ENCODE results near the gene RGS6.

The RGS6 gene

DNA sequence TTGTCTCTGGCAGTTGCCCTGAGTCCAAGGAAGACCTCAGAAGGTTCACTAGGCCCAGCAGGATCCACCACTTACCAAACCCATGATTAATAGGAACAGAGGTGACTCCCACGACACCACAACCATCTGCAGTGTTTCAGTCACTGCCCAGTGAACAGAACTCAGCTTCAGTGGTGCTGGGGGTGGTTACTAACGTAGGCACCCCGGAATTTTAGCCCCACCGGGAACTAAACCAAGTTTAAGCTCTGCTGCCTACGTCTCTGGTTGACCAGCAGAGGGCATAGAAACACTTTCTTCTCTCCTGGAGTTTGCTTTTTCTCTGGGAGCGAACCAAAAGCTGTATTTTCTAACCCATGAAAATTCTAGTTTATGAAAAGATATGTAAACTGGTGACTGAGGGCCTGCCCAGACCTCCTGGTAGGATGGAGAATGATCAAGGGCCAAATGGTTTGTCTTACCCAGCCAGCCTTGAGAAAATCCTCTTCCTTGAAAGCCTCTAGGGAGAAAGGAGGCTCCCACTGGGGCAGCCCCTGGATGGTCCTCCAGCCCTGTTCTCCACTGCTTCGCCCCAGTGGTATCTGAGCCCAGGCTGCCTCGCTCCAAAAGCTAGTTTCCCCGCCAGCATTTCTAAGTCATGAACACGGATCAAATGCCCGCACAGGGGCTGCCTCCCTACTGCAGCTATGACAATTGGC, 581.9 kb downstream of the RGS6 start:
- DNase-seq = peak in 1 of 2 donors; percentile 5

GRCh38 chr14:72514660-72515025, 582.4 kb downstream of the RGS6 start:
- no peak for DNase-seq

DNA sequence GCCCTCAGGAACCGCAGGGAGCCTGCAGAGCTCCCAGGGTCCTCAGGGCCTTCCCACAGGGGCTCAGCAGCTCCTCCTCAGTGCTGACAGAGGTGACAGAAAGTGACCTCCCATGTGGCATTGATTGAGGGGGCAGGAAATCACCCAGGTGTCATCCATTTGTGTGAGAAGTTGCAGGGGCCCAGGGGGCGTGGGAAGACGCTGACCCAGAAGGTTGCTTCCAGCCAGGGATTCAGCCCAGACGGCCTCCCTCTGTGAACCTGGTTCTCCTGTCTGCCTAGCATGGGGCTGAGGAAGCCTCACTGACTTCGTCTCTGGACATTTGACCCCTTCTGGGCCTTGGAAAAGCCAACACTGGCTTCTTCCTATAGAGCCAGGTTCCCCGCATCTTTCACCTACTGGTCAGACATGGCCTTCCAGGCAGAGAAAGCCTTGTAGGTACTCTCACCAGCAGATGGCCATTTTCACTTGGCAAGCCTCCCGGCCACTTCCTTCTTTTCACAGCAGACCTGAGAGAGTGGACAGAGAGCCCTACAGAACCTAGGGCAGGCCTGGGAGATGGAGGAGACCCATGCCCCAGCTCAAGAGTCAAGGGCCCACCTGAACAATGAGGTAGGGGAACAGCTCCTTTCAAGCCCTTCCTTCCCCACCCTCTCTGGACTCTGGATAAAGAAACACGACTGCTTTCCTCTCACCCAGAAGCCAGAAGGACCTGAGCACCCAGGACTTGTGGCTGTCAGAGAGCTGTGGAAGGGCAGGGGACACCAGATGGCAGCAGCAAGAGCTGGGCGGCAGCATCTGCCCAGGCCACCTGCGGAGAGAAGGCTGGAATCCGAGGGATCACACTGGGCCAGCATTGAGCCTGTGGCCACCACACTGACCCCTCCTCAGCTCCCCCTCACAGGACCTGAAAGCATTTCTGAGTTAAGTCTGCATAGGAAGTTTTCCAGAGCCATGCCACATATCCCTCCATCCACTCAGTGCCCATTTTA, 583.8 kb downstream of the RGS6 start:
- DNase-seq = no peak

- DNase-seq = peak; percentile 8 to 24
Measured at GRCh38 chr14:72516936-72517700, 584.9 kb downstream of the RGS6 start.

- no peak for DNase-seq
Measured at GRCh38 chr14:72517736-72518135, 585.5 kb downstream of the RGS6 start.

DNA sequence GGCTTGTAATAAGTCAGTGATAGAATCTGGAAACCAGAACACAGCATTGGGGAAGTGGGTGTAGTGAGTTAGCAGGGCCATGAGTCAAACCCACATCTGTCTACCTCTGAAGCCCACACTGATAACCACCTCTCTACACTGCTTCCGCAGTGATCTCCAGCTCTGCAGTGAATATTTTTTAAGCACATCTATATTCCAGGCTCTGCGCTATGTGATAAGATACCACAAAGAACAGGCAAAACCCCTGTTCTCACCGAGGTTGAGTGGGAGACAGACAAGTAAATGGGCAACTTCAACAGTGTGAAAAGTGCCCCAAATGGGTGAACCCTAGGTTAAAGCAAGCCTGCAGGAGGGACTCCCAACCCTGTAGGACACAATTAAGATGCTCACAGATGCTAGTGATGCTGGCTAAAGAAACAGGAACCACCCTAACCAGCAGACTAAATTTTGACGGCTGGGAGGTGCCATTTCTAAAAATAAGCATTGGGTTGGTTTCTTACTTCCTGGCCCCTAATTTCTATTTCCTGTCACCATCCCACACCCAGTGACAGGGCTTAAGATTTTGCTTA, 586.7 kb downstream of the RGS6 start:
- peak in 1 of 2 donors; percentile 76 for DNase-seq

GRCh38 chr14:72519543-72519942, 587.3 kb downstream of the RGS6 start:
- DNase-seq = no peak

DNA sequence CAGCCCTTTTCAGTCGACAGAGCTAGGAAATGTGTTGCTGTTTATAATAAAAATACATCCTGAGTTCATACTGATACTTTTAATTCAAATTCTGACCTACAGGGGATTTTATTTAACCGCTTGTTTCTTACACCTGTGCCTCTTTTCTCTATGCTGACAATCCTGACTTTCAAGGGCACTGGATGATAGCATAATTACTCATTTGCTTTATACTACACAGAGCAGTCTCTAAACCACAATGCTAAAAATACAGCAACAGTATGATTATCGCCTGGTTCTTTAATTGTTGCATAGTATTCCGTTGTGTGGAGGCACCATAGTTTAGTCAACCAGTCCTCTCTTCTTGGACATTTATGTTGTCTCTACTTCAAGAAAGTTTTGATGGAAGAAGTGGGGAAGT, 588.8 kb downstream of the RGS6 start:
- no peak for DNase-seq

GRCh38 chr14:72521968-72522741, 589.9 kb downstream of the RGS6 start:
- DNase-seq = no peak

DNA sequence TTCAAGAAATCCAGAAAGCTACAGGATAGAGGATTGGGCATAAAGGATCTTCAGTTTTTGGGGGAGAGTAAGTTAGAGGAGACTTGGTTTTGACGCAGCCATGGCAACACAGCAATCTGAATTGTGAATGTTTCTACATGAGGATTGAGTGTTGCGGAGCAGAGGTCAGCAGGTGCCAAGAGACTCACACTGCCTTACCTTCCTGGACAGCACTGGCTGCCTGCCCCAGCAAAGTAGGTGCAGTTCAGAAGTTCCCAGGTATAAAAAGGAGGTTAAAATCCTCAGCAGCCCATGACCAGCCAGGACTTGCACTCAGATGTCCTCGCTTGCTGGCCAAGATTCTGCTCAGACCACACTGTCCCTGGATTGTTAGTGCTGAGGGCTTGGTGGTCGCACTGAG, 590.6 kb downstream of the RGS6 start:
- DNase-seq = no peak

DNA sequence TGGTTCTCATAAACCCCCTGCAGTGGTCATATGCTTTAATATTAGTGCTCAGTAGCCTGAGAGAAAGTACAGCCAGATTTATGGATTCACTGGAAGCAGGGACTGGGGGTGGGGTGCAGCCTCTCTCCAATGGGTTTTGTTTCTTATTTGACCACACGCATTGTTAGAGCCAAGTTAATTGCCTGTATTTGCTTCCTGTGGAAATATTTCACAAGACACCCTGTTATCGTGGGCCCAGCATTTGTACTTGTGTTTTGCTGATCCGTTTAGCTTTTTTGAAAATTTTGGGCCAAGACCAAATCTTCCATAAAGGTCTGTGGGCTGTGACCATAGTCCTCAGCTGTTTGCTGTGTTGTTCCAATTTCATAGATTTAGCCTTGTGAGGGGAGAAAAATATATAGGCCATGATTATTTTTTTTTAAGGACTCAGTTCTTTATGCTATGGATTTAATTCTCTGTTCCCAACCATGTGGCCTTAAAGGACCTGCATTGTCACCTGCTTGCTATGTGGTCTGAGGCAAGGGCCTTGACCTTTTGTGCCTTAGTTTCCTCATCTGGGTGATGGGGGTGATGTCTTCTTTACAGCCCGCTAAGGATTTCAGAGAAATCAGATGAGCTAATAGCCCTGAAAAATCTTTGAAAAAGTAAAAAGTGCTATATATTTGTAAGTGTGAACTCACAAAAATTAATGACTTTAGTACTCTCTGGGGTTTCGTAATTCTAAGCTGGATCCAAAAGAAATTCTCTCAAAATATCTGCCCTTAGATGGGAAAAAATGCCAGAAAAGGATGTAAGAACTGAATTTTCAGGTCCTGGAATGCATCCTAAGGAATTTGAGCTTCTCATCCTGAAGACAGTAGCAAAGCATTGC, 591.4 kb downstream of the RGS6 start:
- no peak for DNase-seq

GRCh38 chr14:72524295-72524629, 592.0 kb downstream of the RGS6 start:
- DNase-seq = no peak

GRCh38 chr14:72525087-72525915, 593.1 kb downstream of the RGS6 start:
- no peak for DNase-seq

GRCh38 chr14:72527591-72527990, 595.4 kb downstream of the RGS6 start:
- no peak for DNase-seq

GRCh38 chr14:72528059-72528862, 596.0 kb downstream of the RGS6 start:
- no peak for DNase-seq

GRCh38 chr14:72528863-72529175, 596.6 kb downstream of the RGS6 start:
- DNase-seq = no peak

- no peak for DNase-seq
Measured at GRCh38 chr14:72532686-72533454, 600.6 kb downstream of the RGS6 start.

- peak in 1 of 2 donors; percentile 86 for DNase-seq
Measured at GRCh38 chr14:72535485-72535884, 603.3 kb downstream of the RGS6 start.

GRCh38 chr14:72538387-72538786, 606.2 kb downstream of the RGS6 start:
- no peak for DNase-seq

All from bone marrow (tissue), 2 donors.